ENCODE data around the gene OR10Z1. TPM values are rescaled to one million over a fixed set of nuclear protein-coding genes. Genes with fewer than 3 reads are reported as not detected.

Gene OR10Z1
- total RNA-seq, 1 experiment from 2014 or later = not detected

DNA sequence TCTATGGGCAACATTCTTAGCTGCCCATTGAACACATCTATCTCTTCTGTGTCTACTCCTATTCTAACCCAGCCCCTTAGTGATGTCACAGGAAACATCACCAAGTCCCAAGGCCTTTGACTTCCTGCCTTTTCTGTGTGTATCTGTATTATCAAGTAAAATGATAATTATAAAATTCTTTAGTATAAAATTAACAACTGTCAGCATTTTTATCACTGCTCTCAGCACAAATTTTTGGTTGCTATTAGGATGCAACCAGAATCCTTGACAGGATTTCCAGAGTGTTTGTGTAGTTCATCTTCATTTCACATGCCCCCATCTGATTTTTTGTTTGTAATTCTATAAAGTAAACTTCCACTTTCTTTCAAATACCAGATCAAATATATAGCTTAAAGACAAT, 33.8 kb downstream of the OR10Z1 start:
- no peak for DNase-seq (ENCODE audit: low spot score)
- TF ChIP-seq CREM (CRISPR knock-in tag; IDR thresholded peaks at IDR 0.05) (no peak), ELF4 (CRISPR knock-in tag; IDR thresholded peaks at IDR 0.05; ENCODE audit: low read depth) (no peak), STAT6 (CRISPR knock-in tag; conservative IDR thresholded peaks at IDR 0.05; ENCODE audit: low read depth) (no peak), ZNF232 (CRISPR knock-in tag; IDR thresholded peaks at IDR 0.05) (no peak)
- TF ChIP-seq, protein P1, sequence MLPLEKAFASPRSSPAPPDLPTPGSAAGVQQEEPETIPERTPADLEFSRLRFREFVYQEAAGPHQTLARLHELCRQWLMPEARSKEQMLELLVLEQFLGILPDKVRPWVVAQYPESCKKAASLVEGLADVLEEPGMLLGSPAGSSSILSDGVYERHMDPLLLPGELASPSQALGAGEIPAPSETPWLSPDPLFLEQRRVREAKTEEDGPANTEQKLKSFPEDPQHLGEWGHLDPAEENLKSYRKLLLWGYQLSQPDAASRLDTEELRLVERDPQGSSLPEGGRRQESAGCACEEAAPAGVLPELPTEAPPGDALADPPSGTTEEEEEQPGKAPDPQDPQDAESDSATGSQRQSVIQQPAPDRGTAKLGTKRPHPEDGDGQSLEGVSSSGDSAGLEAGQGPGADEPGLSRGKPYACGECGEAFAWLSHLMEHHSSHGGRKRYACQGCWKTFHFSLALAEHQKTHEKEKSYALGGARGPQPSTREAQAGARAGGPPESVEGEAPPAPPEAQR (CRISPR knock-in tag; IDR thresholded peaks at IDR 0.05) = no peak
- TF ChIP-seq, protein P2, sequence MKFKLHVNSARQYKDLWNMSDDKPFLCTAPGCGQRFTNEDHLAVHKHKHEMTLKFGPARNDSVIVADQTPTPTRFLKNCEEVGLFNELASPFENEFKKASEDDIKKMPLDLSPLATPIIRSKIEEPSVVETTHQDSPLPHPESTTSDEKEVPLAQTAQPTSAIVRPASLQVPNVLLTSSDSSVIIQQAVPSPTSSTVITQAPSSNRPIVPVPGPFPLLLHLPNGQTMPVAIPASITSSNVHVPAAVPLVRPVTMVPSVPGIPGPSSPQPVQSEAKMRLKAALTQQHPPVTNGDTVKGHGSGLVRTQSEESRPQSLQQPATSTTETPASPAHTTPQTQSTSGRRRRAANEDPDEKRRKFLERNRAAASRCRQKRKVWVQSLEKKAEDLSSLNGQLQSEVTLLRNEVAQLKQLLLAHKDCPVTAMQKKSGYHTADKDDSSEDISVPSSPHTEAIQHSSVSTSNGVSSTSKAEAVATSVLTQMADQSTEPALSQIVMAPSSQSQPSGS (CRISPR knock-in tag; IDR thresholded peaks at IDR 0.05; ENCODE audit: borderline replicate concordance, low read depth) = no peak
- TF ChIP-seq, protein P3, sequence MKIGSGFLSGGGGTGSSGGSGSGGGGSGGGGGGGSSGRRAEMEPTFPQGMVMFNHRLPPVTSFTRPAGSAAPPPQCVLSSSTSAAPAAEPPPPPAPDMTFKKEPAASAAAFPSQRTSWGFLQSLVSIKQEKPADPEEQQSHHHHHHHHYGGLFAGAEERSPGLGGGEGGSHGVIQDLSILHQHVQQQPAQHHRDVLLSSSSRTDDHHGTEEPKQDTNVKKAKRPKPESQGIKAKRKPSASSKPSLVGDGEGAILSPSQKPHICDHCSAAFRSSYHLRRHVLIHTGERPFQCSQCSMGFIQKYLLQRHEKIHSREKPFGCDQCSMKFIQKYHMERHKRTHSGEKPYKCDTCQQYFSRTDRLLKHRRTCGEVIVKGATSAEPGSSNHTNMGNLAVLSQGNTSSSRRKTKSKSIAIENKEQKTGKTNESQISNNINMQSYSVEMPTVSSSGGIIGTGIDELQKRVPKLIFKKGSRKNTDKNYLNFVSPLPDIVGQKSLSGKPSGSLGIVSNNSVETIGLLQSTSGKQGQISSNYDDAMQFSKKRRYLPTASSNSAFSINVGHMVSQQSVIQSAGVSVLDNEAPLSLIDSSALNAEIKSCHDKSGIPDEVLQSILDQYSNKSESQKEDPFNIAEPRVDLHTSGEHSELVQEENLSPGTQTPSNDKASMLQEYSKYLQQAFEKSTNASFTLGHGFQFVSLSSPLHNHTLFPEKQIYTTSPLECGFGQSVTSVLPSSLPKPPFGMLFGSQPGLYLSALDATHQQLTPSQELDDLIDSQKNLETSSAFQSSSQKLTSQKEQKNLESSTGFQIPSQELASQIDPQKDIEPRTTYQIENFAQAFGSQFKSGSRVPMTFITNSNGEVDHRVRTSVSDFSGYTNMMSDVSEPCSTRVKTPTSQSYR (CRISPR knock-in tag; IDR thresholded peaks at IDR 0.05) = no peak
- H3K27me3 Mint-ChIP-seq (ENCODE audit: low read depth) = no peaks in the 10 kb centered on the region
- no peak overlapping the region for H3K4me3 Mint-ChIP-seq
- ChIA-PET POLR2A (no interaction called here), CTCF (no interaction called here)
- peaks cover 22% of the 10 kb centered on the region for H3K9me3 Mint-ChIP-seq
- ATAC-seq = no peak
- no peaks in the 10 kb centered on the region for H3K4me1 Mint-ChIP-seq
- H3K27ac Mint-ChIP-seq = no peak overlapping the region
- H3K36me3 Mint-ChIP-seq = peaks cover 8% of the 10 kb centered on the region

DNA sequence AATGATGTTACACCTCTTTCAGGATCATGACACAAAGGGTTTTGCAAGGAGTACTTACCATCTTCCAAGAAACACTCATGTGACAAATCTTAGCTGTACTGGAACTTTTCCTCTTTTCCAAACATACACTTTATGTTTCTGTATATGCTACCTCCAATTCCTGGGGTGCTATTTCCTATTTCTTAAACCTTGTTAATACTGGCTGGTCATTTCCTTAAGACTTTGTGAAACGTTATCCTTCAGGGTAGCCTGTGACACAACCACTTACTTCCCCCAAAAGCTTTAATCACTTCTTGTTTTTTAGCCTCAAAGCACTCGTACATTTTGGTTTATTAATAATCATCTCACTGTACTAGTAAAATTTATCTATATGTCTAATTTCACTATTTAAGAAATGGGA, 39.4 kb downstream of the OR10Z1 start:
- H3K27me3 Mint-ChIP-seq (ENCODE audit: low read depth) = no peaks in the 10 kb centered on the region

DNA sequence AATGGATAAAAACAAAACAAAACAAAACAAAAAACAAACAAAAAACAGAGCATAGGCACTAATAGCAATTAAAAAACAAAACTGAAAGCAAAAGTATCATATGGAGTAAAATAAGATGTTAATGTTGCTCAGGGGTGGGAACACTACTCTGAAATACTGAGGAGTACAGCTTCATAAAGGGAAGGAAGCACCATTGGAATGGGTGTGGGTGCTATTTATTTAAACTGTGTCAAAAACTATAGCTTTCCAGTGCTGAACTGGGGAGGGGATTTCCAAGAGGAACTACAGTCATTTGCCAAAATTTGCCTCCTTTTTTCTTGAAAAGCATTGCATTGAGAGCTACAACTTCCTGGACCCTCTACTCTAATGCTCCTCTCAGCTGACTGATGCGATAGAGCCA, 41.4 kb downstream of the OR10Z1 start:
- Mint-ChIP-seq H3K36me3 (no peaks in the 10 kb centered on the region), H3K9me3 (no peaks in the 10 kb centered on the region), H3K4me1 (no peaks in the 10 kb centered on the region), H3K27me3 (ENCODE audit: low read depth) (no peaks in the 10 kb centered on the region), H3K4me3 (no peak overlapping the region), H3K27ac (no peak overlapping the region)
- no peak for DNase-seq (ENCODE audit: low spot score)
- POLR2A ChIA-PET = no interaction called here
- CTCF ChIA-PET = no interaction called here
- no peak for ATAC-seq
- TF ChIP-seq TEAD1 (CRISPR knock-in tag; IDR thresholded peaks at IDR 0.05) = no peak
- TF ChIP-seq GTF2I (CRISPR knock-in tag; conservative IDR thresholded peaks at IDR 0.05) = no peak
- TF ChIP-seq HMGA2 (CRISPR knock-in tag; IDR thresholded peaks at IDR 0.05) = no peak
- no peak for TF ChIP-seq GABPB1 (CRISPR knock-in tag; IDR thresholded peaks at IDR 0.05)
- TF ChIP-seq, protein P4, sequence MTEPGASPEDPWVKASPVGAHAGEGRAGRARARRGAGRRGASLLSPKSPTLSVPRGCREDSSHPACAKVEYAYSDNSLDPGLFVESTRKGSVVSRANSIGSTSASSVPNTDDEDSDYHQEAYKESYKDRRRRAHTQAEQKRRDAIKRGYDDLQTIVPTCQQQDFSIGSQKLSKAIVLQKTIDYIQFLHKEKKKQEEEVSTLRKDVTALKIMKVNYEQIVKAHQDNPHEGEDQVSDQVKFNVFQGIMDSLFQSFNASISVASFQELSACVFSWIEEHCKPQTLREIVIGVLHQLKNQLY (CRISPR knock-in tag; IDR thresholded peaks at IDR 0.05) = no peak
- no peak for TF ChIP-seq ZNF396 (CRISPR knock-in tag; IDR thresholded peaks at IDR 0.05; ENCODE audit: borderline replicate concordance)
- no peak for TF ChIP-seq FOXK1 (CRISPR knock-in tag; IDR thresholded peaks at IDR 0.05)
- TF ChIP-seq ERG (CRISPR knock-in tag; IDR thresholded peaks at IDR 0.05) = no peak
- TF ChIP-seq, protein P3 (CRISPR knock-in tag; IDR thresholded peaks at IDR 0.05) = no peak

More for the DNA sequence above, 39.4 kb downstream of the OR10Z1 start:
- H3K9me3 Mint-ChIP-seq = peaks cover 6% of the 10 kb centered on the region; the same call in 1 of the 2 replicates
- H3K27ac Mint-ChIP-seq = no peak overlapping the region
- H3K36me3 Mint-ChIP-seq = no peaks in the 10 kb centered on the region
- DNase-seq (ENCODE audit: low spot score) (no peak), ATAC-seq (no peak)
- no peaks in the 10 kb centered on the region for H3K4me1 Mint-ChIP-seq
- POLR2A ChIA-PET = no interaction called here
- no peak for TF ChIP-seq ZBTB21 (CRISPR knock-in tag; IDR thresholded peaks at IDR 0.05; ENCODE audit: borderline replicate concordance)
- TF ChIP-seq, protein P5, sequence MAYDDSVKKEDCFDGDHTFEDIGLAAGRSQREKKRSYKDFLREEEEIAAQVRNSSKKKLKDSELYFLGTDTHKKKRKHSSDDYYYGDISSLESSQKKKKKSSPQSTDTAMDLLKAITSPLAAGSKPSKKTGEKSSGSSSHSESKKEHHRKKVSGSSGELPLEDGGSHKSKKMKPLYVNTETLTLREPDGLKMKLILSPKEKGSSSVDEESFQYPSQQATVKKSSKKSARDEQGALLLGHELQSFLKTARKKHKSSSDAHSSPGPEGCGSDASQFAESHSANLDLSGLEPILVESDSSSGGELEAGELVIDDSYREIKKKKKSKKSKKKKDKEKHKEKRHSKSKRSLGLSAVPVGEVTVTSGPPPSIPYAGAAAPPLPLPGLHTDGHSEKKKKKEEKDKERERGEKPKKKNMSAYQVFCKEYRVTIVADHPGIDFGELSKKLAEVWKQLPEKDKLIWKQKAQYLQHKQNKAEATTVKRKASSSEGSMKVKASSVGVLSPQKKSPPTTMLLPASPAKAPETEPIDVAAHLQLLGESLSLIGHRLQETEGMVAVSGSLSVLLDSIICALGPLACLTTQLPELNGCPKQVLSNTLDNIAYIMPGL (CRISPR knock-in tag; IDR thresholded peaks at IDR 0.05) = no peak
- H3K4me3 Mint-ChIP-seq = no peak overlapping the region
- CTCF ChIA-PET = no interaction called here
